Lower leg skin (tissue), 3 donors: ENCODE results near the gene SLC22A4.

Experiments
- POLR2A ChIP-seq, 2 donors: fragments of 450-650 bp; IDR thresholded peaks; one replicate each; pipeline ENCODE4 v1.6.1; 2016 to 2017; ENCODE audit warnings: antibody characterized with exemption in 2 of 2, mild to moderate bottlenecking in 1 of 2, moderate library complexity in 1 of 2
- TF ChIP-seq, protein P1 (sequence below), 3 donors: fragments of 450-650 bp; IDR thresholded peaks; one replicate each; pipeline ENCODE4 v1.5.1; 2016; ENCODE audit warnings: antibody characterized with exemption in 3 of 3, mild to moderate bottlenecking in 3 of 3, moderate library complexity in 2 of 3

DNA sequence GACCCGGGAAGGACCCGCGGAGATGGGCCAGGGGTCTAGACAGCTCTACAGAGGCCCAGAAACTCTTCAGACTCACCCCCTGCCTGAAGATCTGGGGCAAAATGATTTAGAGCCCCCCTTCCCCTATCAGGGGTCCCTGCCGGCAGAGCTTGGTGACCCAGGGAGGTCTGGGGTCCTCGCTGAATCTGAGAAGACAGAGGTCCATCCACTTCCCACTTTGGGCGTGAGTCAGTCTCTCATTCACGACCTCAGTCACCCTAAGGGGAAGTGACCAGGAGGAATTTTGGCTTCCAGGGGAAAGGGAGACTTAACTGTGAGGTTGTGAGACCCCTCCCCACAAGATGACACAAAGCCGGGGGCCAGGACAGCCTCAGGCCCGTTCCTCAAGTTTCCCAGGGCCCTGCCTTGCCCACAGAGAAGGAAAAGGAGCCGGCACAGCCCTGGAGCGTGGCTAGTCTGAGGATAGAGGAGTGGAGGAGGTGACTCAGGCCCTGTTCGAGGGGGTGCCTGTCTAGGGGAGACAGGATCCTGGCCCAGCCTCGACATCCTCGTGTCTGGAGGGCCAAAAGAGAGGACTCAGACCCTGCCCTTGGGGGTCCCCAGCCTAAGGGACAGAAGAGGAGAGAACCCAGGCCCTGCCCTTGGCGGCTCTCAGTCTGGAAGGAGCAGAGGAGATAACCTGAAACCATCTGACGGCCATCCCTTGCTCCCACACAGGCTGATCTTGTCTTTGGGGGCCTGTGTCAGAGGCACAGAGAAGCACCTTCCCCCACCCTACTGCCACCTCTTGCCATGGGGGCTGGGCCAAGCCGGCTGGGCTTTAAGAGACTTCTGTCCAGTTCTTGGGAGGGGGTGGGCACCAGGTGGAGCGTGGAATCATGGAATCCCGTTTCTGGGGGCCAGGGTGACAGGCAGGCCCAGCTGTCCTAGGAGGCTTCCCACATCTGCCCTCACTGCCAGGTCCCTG is 35.8 kb upstream of the SLC22A4 start:
- TF ChIP-seq, protein P1, sequence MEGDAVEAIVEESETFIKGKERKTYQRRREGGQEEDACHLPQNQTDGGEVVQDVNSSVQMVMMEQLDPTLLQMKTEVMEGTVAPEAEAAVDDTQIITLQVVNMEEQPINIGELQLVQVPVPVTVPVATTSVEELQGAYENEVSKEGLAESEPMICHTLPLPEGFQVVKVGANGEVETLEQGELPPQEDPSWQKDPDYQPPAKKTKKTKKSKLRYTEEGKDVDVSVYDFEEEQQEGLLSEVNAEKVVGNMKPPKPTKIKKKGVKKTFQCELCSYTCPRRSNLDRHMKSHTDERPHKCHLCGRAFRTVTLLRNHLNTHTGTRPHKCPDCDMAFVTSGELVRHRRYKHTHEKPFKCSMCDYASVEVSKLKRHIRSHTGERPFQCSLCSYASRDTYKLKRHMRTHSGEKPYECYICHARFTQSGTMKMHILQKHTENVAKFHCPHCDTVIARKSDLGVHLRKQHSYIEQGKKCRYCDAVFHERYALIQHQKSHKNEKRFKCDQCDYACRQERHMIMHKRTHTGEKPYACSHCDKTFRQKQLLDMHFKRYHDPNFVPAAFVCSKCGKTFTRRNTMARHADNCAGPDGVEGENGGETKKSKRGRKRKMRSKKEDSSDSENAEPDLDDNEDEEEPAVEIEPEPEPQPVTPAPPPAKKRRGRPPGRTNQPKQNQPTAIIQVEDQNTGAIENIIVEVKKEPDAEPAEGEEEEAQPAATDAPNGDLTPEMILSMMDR (IDR thresholded peaks at IDR 0.05), result no peak
- TF ChIP-seq POLR2A (IDR thresholded peaks at IDR 0.05), result no peak
